CD4-positive, alpha-beta T cell treated with Interferon alpha-2 for 1 hour (primary cell): Measurements from ENCODE around the gene MYL12B.
A peak's percentile ranks its signal among the peaks of the same experiment; 100 is the strongest.
"Not testable (repeated sequence)": the region's sequence is repeated elsewhere in the genome, so short reads cannot be mapped to it uniquely, and the experiment has no call there.

Source experiments
- DNase-seq, 2 donors: peaks; one replicate each; pipeline ENCODE4 v3.0.0-alpha.2; 2020 to 2022

MYL12B gene

DNA sequence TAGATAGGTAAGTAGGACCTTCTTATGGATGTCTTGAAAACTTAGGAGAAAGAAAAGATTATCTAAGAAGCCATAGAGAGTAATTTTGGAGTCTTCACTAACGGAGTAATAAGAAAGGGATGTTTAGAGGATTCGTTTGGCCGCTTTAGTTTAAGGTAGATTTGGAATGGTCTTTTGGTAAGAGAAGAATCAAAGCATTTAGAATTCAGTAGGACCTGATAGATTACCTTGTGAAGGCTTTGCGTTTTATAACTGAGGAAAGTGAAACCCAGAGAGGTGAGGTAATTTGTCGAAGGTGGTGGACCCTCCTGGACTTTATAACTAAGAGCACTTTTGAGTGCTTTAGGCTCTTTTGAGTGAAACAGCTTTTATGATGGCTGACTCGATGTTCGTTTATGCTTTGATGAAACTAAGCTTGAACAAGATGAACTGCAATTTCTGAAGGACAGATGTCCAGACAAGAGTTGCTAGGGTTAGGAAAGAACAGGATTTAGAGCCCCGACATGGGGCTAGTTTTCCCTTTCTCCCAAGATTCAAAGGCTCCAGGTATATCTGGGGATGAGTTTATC lies 1.3 kb downstream of the MYL12B start:
- DNase-seq = peak in 1 of 2 donors; percentile 39

DNA sequence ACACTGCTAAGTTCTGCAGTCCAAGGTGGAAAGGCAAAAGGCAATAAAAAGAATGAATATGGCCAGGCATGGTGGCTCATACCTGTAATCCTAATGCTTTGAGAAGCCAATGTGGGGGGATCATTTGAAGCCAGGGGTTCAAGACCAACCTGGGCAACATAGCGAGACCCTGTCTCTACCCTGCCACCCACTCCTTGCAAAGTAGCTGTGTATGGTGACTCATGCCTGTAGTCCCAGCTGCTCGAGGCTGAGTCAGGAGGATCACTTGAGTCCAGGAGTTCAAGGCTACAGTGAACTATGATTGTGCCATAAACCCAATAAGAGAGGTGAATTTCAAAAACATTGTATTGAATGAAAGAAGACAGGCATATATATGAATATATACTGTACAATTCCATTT lies 2.4 kb downstream of the MYL12B start:
- no peak for DNase-seq

DNA sequence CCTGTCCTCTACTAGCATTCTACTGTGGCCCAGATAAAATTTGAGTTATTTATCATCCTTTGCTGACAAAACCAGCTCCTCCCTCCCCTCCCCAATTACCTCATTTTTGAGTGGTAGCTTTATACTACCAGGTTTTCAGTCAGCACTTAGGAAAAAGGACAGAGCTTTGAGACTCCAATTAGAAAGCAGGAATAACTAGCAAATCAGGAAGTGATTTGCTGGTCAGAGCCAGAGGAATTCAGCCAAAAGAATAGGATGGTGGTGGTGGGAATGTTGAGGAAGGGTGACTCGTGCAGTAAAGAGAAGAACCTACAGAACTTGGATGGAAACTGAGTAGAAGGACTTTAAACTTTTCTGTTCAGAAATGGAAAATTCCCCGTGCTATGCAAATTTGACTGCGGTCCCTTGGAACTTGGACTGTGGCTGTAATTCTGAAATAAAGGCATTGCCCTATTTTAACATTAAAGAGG lies 3.7 kb downstream of the MYL12B start:
- no peak for DNase-seq

DNA sequence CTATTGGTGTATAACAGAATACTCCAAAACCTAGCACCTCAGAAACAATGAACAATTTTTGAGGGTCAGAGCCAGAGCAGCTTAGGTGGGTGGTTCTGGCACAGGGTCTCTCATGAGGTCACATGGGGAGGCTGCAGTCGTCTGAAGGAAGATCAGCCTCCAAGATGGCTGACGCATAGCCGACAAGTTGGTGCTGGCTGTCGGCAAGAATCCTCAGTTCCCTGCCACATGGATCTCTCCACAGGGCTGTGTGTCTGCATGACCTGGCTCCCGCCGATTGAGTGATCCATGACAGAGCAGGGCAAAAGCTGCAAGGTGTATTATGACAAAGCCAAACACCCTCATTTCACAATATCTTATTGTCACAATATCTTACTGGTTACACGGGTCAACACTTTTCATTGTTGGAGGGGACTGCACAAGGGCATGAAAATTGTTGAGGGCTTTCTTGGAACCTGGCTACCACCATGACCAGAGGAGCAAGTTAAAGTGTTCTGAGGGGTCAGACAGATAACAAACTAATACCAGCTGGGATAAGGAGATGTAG lies 4.2 kb downstream of the MYL12B start:
- DNase-seq = no peak

DNA sequence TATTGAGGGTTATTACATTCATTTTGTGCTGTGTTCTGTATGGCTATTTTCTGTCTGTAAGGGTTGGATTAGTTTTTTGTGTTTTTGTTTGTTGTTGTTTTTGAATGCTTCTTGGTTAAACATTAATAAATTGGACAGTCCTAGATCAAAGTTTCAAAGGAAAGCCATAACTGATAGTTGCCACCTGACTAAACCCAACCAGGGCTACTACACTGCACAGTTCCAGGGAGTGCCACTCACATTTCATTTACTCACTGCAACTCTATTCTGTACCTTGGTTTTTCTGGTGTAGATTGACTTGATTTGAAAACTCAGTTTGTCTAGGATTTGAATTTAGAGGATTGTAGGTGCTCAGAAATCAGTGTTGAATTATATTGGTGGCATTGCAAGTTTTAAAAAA lies 6.4 kb downstream of the MYL12B start:
- DNase-seq = no peak

DNA sequence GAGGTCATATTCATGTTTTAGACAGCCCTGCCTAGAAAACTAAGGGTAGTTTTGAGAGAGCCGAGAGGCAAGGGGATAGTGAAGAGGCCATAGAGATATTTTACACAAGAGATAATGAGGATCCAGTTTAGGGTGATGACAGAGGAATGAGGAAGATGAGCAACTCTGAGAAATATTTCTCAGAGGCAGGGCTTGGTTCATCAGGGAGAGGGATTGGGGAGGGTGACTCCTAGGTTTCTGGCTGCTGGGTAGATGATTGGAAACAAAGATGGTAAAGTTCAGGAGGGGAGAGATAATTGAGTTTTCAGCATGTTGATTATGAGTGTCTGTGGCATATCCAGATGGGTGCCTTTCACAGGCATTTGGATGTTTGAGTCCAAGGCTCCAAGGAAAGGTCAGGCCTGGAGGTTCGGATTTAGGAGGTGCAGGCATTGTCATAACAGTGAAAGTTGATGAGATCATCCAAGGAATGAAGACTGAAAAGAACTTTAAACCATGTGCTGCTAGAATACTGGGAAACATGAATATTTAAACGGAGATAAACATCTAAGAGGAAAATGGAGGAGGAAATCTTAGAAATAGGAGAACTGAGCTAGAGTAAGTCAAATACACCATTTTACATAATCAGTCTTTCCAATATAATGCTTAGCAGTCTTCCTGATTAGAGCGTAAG lies 7.4 kb downstream of the MYL12B start:
- DNase-seq = no peak

DNA sequence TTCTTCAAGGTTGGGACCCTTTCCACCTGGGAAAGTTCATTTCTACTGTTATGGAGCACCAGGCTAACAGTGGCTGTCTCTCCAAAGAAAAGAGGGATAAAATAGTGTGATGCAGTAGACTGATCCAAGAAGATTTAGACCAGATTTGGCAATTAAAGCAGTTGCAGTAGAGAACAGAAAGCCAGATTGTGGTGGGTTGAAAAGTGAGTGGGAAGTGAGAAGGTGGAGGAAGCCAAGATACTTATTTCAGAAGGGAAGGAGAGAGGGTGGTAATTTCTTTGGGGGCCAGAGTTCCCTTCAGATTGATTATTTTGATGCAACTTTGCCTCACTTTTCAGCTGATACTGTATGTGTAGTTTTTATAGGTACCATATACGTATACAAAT lies 8.0 kb downstream of the MYL12B start:
- no peak for DNase-seq

DNA sequence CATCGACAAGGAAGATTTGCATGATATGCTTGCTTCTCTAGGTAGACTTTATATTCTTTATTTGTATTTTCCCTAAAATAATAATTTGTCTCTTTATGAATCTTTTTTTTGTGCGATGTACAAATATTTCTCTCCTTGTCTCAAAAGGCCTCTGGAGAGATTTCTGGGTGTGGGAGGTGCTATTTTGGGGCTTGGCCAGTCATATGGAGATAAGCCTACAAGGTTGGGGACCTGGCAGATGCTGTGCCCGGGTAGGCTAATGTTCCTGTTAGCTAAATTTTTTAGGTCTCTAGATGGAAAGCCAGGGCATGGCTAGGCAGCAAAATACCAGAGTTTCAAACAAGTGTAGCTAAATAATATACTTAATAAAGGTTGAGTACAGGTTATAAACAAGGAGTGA lies 11.1 kb downstream of the MYL12B start:
- no peak for DNase-seq

DNA sequence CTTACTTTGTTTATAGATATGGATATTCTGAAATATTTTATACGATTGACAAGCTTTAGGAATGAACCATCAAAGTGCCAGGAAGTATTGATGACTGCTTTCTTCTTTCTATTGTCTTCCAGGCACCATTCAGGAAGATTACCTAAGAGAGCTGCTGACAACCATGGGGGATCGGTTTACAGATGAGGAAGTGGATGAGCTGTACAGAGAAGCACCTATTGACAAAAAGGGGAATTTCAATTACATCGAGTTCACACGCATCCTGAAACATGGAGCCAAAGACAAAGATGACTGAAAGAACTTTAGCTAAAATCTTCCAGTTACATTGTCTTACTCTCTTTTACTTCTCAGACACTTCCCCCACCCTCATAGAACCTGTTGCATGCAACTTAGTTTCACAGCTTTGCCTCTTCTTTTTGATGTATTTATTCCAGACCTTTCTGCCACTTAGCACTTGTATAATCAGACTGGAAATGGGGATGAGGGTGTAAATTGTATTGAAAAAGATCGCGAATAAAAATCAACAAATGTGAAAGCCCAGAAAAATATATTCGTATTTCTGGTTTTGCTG lies 15.8 kb downstream of the MYL12B start:
- DNase-seq = not testable (repeated sequence)

DNA sequence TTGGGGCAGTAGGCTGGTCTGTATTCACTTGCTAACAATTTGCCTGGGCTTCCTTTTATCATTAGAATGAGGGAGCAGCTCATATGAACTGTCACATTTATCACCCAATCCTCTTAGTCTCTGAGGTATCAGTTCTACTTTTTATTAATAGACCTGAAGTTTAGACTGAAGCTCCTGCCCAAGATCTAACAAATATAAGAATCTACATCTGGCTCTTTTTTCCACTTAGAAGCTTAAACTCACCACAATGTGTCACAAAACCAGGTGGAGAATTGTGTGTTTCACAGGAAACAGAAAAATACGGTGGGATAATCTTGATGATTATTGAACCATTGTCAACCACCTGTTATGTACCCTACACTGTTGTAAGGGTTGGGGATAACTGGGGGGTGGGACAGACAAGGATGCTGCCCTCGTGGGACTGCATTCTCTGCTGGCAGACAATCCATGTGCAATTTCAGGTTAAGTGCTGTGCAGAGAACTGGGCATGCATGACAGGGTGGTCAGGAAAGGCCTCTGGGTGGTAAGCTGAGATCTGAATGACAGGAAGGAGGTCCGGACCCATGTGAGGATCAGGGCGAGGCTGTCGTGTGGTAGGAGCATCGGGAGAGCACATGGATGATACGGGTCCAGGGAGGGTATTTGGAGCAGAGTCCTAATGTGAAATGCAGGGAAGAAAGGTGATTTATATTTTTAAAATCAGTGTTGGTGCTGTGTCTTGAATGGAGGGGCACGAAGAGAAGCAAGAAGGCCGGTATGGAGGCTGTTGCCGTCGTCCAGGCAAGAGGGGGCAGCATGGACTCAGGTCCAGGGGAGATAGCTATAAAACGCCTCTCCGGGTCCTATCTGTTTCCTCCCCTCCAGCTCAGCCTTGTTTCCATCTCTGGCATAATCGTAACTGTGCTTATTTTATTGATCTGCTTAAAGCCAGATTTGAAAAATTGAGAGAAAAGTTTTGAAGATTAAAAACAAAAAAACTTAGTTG lies 17.6 kb downstream of the MYL12B start:
- no peak for DNase-seq

DNA sequence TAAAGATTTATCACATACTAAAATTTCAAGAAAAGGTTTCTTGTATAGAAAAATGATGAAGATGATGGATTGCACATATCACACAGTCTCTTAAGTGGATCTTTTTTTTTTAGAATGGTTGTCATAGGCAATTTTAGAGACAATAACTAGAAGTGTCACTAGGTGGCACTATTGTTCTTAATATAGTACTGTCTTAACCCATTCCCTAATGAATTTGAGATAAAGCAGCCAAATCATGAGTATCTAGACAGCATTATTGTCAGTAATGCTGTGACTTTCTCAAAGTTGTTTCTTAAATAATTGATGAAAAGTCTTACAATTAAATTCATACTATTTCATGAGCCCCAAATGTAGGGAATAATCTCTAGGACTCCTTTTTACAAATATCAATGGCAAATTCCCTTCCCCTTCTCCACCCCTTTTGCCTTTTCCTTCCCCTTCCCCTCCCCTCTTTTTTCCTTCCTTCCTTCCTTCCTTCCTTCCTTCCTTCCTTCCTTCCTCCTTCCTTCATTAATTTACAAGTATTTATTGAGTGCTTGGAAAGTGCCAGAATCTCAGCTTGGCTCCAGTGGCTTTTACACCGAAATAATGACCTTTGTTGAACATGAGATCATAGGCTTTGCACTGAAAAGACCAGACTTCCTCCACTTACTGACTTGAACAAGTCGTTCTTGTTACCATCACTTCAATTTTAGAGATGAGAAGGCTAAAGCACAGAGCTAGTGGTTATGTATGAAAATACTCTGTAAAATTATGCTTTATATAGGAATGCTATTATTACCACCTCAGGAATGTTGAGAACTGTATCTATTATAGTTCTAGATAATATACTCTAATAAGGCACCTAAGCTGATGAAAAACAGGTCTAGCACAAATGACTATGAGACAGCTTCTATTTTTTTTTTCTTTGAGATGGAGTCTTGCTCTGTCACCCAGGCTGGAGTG lies 19.8 kb downstream of the MYL12B start:
- peak in 1 of 2 donors; percentile 85 for DNase-seq

DNA sequence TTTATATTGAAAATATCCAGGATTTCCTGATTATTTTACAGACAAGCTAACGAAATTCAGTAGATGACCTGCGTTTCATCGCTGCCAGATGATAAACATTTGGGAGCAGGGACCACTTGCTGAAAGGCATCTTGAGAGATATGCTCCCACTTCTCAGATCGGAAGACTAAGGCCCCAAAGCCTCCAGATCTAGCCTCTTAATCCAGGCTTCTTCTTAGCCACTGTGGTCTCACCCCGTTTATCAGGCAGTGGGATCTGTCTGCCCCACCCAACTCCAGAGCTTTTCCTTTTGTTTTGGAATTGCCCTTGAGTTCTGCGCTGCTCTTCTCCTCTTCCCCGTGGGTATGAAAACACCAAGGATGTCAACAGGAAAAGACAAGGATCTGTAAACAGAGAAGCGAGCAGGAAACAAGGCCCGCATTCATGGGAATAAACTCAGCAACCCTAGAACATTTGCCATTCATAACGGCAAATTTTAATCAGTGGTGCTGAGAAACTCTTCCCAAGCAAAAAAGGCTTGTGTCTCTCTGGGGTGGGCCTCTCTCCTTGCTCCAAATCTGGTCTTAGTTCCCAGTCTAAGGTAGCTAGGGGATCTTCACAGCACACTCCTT lies 21.4 kb downstream of the MYL12B start:
- no peak for DNase-seq

DNA sequence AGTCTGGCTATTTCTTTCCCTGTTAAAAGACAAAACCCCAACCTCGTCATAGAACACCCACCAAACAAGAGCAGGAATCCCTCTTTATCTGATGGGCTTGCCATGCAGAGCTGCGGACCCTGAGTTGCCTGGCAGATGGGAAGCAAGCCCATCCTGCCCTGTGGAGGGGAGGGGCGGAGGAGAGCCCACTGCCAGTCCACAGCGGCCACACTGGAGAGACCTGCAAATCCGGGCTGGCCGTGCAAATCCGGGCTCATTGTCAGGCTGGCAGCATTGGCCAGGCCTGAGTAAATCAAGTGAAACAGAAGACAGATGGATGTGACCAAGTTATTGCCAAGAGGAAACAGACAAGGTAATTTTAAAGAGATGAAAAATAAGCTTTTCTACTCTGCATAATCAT lies 22.0 kb downstream of the MYL12B start:
- DNase-seq = no peak

DNA sequence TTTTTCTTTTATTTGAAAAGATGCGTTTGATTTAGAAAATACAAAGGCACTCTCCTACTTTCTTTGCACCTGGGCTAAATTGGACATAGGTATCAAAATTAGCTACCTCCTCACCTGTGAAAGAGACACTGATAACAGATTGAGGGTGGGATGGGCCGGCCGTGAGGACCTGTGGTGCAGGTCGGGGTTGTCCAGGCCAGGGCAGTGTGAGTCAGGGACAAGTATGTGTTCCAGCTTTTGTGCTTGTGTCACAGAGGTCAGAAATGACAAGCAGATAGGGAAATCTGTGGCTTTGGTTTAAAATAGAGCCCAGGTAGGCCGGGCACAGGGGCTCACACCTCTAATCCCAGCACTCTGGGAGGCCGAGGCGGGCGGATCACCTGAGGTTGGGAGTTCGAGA lies 22.6 kb downstream of the MYL12B start:
- DNase-seq = no peak

DNA sequence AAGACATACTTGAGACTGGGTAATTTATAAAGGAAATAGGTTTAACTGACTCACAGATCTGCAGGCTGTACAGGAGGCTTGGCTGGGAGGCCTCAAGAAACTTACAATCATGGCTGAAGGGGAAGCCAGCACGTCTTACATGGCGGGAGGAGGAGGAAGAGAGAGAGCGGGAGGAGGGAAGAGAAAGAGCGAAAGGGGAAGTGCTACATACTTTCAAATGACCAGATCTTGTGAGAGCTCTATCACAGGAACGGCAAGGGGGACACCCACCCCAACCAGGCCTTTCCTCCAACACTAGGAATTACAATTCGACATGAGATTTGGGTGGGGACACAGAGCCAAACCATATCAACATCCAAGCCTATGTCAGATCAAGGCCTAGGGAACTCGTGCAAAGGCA lies 24.2 kb downstream of the MYL12B start:
- no peak for DNase-seq

DNA sequence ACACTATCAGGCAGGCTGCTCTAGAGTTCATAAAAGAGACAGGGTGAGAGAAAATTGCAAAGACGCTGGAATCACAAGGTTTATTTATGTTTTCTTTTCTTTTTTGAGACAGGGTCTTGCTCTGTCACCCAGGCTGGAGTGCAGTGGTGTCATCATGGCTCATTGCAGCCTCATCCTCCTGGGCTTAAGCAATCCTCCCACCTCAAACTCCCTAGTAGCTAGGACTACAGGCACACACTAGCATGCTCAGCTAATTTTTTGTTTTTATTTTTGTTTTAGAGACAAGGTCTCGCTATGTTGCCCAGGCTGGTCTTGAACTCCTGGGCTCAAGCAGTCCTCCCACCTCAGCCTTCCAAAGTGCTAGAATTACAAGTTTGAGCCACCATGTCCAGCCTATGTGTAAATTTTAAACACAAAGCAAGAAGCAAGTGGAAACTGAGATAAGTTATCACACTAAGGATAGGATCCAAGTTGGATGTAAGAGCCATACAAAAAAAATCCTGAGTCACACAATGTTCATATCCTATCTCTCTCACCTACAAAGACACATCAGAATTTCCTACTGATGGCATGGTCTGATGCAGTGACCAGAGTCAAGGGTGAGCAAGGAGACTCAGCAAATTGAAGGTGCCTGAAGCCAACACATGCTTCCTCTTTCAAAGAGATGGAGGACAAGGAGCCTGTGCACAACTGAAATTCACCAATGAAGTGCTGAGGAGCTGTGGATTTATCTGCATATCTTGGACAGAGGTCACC lies 31.4 kb downstream of the MYL12B start:
- DNase-seq = no peak

DNA sequence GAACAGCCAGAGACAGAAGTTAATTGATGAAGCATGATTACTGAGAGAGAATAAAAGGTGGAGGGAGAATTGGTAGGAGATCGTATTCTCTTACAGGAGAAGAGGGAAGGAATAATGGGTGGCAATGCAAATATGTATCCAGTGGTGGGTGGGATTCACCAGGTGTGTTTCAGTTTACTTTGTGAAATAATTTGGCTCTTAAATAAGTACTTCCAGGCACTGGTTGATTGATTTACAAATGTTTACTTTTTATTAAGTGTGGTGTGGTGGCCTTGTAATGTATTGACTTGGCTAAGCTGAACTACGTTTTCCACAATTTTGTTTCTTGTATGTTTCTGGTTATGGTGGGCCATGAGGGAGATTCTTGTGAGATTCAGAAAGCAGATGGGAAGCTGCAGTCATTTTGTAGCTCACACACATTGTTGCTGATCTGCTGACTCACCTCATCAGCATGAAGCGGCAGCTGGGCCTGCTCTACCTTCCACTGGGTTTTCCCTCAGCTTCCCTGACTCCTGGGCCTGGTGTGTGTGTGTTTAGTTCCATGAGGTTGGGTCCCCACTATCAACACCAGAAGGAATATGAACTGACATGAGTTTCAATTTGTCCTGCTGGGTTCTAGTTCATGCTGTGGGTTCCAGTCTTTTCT lies 32.6 kb downstream of the MYL12B start:
- DNase-seq = no peak

DNA sequence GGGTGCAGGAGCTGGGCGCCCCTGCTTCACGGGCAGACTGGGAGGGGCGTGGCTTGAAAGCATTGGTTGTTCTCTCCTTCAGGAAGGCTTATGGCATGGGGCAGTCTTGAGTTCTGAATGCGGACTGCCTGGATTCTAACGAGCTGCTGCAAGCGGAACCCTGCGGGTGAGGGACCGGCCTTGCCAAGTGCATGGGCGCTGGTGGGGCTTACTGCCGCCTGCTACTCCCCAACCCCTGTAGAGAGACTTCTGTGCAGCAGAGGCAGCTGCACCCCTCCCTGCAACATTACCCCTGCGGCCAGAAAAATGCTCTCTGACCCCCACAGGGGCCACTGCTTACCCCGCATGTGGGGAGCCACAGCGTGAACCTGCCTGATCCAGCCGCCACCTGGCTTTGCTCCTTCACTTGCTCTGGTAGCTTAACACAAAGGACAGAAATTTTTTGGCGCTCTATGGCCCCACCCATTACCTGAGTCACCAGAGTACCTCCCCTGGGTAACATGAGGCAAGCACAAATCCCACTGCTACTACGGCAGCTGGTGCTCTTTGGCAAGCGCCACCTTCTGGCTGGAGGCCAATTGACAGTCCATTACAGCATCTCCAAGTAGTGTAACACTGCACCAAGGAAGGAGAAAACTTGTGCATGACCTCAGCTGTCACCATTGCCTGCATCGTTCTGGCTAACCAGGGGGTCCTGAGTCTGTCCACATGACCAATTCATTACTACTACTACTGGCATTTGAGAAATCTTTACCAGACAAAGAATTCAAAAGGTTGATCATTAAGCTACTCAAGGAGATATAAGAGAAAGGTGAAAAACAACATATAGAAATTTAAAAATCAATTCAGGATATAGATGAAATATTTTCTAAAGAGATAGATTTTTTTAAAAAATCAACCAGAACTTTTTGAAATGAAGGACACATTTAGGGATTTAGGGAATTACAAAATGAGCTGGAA lies 35.4 kb downstream of the MYL12B start:
- peak; percentile 92 to 95 for DNase-seq

DNA sequence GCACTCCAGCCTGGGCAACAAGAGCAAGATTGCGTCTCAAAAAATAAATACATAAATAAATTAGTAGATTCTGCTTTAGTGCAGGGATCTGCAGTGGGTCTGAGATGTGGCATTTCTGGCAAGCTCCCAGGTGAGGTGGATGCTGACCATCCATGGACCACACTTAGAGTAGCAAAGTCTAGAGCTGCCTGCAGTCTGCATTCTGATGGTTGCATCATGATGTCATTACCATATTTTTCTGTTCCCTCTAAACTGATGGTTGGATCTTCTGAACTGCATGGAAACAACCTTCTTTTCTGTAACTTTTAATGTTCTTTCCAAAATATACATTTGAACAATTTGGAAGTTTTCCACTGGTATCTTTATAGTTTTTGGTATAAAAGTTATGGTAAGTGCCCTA lies 42.9 kb downstream of the MYL12B start:
- no peak for DNase-seq
